HG02642 (cell line): Measurements from ENCODE around the gene WDR45B.
A peak's percentile ranks its signal among the peaks of the same experiment; 100 is the strongest.
"Not testable (repeated sequence)": the region's sequence is repeated elsewhere in the genome, so short reads cannot be mapped to it uniquely, and the experiment has no call there.

ENCODE experiments used
- ATAC-seq: cut with Tn5 transposase; IDR thresholded peaks from one replicate; pipeline ENCODE4 v1.9.1; 2021; ENCODE audit warnings: mild to moderate bottlenecking; ENCODE audit not compliant: unreplicated experiment, poor library complexity

WDR45B gene

DNA sequence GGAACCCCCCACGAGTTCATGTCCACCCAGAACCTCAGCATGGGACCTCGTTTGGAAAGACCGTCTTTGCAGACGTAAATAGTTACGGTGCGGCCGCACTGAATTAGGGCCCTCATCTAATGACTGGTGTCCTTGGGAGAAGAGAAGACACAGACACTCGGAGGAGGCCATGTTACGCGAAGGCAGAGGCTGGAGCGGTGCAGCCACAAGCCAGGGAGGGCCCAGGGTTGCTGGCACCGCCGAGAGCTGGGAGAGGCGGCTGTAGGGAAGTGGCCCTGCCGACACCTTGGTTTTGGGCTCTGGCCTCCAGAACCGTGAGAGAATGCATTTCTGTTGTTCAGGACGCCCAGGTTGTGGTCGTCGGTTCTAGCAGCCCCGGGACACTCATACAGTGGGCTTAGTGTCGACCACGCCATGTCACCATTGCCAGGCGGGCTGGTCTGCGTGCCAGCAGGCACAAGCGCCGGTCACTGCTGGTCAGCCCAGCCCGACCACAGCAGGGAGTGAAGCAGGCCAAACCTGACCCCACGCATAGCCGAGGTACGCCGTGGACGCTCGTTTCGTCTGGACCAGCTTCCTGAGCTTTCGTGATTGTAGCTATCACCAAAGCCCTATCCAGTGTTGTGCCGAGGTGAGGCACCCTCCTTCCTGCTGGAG lies 10.7 kb upstream of the WDR45B start:
- no peak for ATAC-seq

DNA sequence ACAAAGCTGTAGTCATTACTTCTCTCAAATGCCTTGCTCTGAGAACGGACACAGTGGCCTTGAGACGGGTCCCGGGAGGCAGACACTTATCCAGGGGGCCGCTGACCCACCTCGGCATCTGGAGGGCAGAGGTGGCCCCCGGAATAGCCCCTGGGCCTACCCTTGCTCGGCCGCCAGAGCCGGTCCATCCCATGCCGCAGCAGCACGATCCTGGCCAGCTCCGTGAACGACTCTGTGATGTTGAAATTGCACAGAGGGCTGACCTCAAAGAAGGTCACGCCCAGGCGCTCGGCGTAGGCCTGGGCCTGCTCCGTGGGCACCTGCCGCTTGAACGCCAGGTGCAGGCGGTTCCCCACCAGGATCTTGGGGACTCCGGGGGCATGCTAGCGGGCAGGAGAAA lies 10.1 kb upstream of the WDR45B start:
- ATAC-seq, result no peak

DNA sequence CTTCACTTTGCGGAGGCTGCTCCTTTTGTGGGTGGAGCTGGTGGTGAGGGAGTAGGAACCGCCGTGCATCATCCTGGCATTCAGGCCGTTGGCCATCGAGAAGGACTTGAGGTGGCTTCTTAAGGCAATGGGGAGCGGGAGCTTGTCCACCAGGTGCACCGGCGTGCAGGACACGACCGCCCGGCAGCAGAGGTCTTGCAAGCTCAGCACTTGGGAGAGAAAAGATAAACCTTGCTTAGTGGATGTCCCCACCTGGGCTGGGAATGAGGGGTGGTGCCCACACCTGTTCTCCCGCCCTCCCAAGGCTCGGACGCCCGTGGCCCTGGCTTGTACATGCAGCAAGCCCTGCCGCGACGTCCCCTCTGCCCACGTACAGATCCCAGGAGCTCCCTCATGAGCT lies 9.7 kb upstream of the WDR45B start:
- ATAC-seq, result no peak

DNA sequence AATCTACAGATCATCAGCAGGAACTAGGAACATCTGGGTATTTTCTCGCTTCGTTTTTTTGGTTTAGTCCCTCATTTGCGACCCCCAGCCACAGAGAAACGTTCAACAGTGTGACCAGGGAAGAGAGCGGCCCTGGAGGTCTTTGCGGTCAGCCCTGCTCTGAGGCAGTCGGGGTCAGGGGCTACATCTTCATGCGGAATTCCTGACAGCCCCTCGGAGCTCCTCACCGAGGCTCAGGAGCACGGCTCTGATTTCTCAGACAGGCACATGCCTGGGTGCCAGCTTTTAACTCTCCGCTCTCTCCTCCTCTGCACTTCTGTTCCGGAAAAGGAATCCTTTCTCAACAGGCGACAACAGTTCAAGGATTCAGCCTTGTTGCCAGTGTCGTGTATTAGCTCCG lies 8.0 kb upstream of the WDR45B start:
- no peak for ATAC-seq

DNA sequence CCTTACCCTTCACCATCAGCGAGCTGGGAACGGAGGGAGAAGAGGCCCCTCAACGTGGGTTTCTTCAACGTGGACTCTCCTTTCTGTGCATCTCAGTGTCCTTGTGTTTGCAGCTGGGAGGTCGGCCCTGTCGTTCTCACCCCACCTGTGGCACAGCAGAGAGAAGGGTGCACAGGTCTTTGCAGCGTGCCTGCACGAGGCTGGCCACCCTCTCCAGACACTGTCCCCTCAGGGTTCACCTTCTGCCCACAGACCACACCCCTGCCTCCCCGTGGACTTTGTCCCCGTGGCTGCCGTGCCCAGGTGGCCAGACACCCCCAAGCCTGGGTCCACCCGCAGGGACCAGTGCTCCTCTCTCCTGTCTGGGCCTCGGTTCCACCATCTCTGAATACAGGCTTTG lies 7.3 kb upstream of the WDR45B start:
- no peak for ATAC-seq

DNA sequence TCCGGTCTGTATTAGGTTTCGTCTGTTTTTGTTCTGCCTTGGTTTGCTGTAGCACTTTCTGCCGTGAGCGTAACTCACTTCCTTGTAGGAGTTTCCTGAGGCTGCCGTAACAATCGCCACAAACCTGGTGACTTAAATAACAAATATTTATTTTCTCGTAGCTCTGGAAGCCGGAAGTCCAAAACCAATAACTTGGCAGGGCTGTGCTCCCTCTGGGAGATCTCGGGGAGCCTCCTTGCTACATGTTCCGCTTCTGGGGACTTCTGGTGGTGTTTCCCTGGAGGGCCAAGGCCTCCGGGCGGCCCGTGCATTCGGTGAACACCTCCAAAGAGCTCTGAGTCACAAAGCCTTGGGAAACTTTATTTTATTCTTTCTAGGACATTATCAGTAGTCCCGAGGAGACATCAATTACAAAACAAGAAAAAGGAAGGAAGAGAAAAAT lies 6.8 kb upstream of the WDR45B start:
- no peak for ATAC-seq

DNA sequence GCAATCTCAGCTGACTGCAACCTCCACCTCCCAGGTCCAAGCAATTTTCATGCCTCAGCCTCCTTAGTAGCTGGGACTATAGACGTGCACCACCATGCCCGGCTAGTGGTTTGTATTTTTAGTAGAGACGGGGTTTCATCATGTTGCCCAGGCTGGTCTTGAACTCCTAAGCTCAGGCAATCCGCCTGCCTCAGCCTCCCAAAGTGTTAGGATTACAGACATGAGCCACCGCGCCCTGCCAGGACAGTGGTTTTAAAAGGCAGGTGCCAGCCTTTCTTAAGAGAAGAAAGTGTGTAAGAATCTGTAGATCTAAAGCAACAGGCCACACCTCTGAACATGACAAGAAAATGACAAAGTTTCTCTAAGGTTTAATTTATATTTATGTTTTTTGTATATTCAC lies 6.4 kb upstream of the WDR45B start:
- ATAC-seq, result not testable (repeated sequence)

DNA sequence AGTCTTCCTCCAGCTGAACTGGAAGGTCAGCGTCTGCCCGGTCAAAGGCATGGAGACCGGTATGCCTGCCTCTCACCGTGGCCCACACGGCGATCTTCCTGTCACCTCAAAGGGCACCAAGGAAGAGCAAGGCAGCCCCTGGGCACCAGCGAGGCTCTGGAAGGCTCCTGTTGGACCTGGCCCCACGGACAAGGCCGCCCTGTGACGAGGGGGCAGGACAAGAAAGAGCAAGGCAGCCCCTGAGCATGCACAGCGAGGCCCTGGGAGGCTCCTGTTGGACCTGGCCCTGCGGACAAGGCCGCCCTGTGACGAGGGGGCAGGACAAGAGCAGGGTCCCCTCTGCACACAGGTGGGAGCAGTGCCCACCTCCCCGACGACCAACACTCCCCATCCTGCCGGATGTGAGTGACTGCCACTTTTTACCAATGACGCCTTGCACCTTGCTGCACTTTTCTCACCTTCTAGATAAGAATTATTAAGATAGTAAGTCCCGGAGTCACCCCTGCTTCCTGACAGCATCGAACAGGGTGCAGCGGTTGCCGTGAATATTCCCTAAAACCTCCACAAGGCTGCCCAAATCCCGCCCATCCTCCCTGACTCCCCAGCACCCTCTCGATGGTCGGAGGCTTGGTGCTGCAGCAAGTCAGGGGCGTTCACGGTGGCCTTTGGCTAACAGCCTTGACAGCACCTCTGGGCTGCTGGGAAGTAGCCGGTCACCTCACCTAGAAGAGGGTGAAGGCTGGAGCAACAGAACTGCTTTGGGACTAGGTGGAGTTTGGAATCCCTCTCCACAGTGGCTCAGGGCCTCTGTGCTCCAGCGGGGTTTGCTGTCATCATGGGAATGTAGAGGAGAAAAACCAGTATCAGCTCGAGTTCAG lies 5.6 kb upstream of the WDR45B start:
- no peak for ATAC-seq

DNA sequence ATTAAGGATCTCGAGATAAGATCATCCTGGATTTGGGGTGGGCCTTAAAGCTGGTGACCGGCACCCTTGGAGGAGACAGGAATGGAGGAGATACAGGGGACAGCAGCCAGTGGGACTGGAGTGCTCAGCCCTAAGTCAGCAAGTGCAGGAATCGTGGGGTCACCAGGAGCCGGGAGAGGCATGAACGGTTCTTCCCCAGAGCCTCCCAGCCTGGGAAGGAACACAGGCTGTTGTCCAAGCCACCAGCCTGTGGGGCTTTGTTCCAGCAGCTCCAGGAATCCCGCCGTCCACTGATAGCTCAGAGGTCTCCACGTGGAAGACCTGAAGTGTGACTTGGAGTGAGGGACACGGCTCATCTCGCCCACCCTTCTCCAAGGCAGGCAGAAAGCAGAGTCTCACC lies 2.5 kb upstream of the WDR45B start:
- no peak for ATAC-seq

DNA sequence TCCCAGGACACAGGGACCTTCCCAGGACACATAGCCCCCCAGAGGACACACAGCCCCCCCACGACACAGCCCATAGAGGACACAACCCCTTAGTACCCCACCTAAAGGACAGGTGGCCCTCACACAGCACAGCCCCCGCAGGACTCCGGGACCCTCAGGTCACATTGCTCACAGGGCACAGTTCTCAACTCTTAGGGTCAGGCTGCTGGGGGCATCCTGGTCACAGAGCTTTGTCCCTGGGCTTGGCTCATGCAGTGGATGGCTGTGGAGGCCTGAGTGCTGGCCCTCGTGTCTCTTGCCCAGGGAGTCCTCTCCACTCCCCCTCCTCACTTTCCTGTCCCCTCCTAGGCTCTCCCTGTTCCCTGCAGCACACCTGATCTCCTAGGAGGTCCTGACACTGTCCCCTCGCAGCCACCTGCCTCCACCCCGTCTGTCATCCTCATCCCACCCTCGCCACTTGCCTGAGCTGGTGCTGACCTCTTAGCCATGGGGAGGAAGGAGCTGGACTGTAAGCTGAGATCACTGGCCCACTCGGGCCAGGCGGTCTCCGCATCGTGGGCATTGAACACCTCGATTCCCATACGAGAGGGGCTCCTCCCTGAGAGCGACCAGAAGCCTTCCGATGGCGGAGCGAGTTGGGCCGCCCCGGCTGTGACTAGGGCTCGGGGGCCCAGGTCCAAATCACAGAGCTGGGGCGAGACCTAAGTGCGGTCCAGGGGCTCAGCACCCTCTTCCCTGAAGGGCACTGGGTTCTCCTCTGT lies 1.4 kb upstream of the WDR45B start:
- no peak for ATAC-seq

DNA sequence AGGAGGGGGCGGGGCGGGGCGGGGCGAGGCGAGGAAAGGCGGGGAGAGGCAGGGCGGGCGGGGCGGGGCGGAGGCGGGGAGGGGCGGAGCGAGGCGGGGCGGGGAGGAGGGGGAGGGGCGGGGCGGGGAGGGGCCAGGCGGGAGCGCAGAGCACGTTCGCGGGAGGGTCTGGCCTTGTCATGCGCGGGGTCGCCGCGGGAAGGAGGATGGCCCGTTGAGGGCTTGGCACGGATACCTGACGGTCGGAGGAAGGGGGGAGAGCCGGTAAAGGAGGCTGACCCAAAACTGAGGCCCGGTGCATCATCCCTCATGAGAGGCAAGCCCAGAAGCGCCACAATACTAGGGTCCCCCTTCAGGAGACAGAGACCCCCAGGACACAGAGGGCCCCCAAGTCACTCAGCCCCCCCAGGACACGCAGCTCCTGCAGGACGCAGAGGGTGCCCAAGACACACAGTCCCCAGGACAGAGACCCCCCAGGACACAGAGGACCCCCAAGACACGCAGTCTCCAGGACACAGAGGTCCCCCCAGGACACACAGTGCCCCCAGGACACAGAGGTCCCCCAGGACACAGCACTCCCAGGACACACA lies 593 bp upstream of the WDR45B start:
- ATAC-seq, result no peak

DNA sequence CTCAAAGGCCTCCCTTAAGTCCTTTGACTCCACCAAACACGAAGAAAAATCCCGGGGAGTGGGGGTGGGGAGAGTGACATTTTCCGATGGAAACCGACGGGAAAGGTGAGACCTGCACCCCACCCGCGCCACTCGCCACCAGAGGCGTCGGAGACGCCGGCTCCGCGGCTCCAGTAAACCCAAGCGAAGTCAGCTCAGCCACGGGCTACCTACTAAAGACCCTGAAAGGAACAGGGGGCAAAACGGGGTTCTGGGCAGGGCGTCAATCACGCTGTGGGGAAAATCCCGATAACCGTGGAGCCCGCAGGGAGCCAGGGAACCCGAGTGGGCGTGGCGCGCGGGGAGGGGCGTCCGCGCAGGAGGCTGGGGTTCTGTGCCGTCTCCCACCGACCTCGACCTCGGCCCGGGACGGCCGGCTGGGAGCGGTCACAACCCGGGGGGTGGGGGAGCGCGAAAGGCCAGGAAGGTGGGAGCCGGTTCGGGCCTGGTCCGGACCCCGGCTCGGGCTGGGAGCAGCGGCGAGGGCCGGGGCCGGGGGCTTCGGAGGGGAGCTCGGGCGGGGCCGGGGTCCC lies 565 bp downstream of the WDR45B start:
- peak; percentile 23 for ATAC-seq

DNA sequence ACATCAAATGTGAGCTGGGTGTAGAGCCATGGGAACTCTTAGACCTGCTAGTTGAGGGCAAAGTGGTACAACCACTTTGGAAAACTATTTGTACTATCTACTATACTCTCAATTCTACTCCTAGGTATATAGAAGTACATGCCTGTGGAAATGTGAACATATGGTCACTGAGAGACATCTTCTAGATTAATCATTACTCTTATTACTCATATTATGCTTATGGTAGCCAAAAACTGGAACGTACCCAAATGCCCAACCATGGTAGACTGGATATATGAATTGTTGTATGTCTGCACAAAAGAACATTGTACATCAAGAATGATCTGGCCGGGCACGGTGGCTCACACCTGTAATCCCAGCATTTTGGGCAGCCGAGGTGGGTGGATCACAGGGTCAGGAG lies 2.7 kb downstream of the WDR45B start:
- ATAC-seq, result no peak

DNA sequence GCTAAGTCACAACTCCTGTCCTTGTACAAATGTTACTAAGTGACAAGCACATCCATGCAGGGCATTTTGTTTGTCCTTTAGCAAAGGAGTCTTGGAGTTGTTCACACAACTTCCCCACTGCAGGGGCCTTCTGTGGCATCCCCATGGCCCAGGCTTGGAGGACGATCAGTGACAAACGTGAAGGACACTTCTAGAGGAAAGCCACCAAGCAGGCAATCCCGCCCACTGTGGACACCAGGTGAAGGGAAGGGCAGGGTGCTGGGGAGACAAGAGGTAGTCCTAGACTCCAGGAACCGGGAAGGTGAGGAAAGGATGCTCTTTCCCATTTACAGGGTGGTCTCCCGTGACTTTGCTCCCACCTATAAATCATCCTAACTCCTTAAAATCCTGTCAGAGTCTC lies 4.1 kb downstream of the WDR45B start:
- ATAC-seq, result no peak

DNA sequence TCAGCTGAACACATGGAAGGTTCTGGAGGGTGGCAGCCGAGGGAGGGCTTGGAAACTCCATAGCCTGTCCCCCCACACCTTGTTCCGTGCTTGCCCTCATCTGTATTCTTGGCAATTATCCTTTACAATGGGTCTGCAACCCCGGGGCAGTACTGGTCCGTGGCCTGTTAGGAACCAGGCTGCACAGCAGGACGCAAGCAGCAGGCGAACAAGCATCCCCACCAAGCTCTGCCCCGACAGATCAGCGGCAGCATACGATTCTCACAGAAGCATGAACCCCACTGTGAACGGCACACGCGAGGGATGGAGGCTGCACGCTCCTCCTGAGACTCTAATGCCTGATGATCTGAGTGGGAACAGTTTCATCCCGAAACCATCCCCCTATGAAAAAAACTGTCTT lies 6.2 kb downstream of the WDR45B start:
- ATAC-seq, result no peak

DNA sequence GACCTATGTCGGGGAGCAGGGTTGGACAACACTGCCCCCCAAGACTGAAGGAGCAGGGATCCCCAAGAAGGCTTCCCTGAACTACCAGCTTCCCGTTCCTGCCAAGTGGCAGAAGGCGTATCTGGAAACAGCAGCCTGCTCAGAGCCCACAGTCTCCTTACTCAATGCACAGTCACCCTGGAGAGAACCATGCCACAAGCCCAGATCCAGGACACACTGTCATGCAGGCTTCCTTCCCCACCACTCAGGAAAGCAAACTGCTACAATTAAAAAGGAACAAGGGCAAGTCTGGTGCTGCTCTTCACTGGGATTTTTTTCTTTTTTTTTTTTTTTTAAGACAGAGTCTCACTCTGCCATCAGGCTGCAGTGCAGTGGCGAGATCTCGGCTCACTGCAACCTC lies 8.2 kb downstream of the WDR45B start:
- ATAC-seq, result no peak

DNA sequence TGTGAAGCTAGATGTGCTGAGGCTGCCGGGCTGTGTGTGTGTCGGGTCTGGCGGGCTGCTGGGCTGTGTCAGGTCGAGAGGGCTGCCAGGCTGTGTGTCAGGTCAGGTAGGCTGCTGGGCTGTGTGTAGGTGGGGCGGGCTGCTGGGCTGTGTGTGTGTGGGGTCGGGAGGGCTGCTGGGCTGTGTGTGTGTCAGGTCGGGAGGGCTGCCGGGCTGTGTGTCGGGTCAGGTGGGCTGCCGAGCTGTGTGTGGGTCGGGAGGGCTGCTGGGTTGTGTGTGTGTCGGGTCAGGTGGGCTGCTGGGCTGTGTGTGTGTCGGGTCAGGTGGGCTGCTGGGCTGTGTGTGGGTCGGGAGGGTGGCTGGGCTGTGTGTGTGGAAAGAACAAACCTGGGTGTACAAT lies 8.6 kb downstream of the WDR45B start:
- ATAC-seq, result no peak

DNA sequence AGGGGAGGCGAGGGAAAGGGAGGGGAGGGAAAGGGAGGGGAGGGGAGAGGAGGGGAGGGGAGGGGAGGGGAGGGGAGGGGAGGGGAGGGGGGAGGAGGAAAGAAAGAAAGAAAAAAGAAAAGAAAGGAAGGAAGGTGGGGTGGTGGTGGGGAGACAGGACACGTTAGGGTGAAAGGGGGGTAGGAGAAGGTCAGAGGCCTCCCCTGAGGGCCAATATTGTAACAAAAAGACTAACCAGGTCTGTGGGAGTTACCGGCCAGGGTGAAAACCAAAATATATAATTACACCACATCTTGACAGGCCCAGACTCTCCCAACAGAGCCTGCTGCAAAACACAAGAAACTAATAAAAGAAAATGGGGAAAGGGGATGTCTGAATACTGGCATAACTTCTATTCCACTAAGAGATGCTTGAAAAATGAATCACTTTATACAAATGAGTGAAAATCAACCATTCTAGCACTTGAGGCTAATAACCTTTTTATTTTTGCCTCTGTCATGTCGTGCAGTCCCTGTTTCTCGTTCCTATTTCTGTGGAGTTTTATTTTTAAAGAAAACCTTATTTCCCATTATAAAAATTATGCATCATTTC lies 10.0 kb downstream of the WDR45B start:
- ATAC-seq, result no peak

DNA sequence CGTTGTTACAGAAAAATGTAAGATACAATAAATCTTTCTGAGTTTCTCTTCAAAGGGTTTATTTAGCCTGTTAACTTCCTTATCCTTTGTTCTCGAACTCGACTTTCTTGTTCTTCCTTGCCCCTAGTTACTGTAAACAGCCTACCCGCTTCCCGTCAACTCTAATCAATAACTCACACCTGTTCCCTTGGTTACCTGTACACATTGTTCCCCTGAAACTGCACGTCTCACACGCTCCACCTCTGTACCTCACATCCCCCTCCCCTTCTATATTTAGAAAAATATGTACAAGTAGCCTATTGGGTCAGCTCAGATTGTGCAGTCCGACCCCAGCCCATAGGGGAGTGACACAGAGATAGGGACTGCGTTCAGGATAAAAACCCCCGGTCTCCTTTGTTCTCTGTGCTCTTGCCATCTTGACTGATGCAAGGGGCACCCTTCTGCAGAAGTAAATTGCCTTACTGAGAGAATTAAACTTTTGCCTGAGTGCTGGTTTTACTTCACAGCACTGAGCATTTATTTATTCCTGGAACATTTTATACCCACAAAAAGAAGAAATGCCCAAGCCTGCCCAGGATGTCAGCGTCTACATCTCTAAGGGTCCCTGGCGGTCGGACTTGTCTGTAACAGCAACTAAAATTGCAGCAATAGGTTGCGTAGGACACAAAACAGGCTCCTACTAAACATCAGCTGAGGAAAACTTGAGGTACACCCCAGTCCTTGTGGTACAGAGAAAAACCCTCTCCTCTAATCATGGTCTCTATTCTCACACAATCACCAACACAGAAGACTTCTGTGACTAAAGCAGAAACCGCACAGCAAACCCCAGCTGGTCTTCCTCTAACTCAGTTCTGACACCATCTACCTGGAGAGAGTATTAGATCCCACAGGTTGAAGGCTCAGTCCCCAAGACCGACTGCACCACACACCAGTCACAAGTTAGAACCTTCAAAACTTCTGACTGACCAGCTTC lies 11.3 kb downstream of the WDR45B start:
- no peak for ATAC-seq
